Mesenchymal stem cell (in vitro differentiated cells and primary cell): ENCODE data around the gene ATP8B4.

Experiments
- DNase-seq: peaks from one replicate; pipeline ENCODE4 v3.0.0-alpha.2; 2013
- H2AFZ ChIP-seq: one replicate; pipeline ENCODE4 v1.6.1; 2013; ENCODE audit warnings: low read depth, mild to moderate bottlenecking, control low read depth, inconsistent platforms, low read length, moderate library complexity
- H2AK5ac ChIP-seq: 2 replicates; pipeline ENCODE4 v1.6.1; 2013; ENCODE audit warnings: low read length, moderate library complexity, mild to moderate bottlenecking, inconsistent platforms; ENCODE audit not compliant: severe bottlenecking
- H2BK120ac ChIP-seq: one replicate; pipeline ENCODE4 v1.6.1; 2013; ENCODE audit warnings: low read depth, mild to moderate bottlenecking, inconsistent platforms, low read length, moderate library complexity
- H2BK12ac ChIP-seq, 2 experiments: one replicate each; pipeline ENCODE4 v1.6.1; 2013; ENCODE audit warnings: inconsistent platforms in 2 of 2, low read length in 2 of 2, mild to moderate bottlenecking in 2 of 2, moderate library complexity in 2 of 2, control low read depth in 1 of 2
- H2BK15ac ChIP-seq: one replicate; pipeline ENCODE4 v1.6.1; 2013; ENCODE audit warnings: mild to moderate bottlenecking, low read depth, inconsistent platforms; ENCODE audit not compliant: poor library complexity, severe bottlenecking
- H2BK5ac ChIP-seq: 2 replicates; pipeline ENCODE4 v1.6.1; 2013; ENCODE audit warnings: low read depth, mild to moderate bottlenecking, low read length, control low read depth, inconsistent platforms; ENCODE audit not compliant: poor library complexity, severe bottlenecking
- H3K14ac ChIP-seq, 2 experiments: one replicate each; pipeline ENCODE4 v1.6.1; 2013; ENCODE audit warnings: inconsistent platforms in 2 of 2, low read length in 2 of 2, control low read depth in 1 of 2, mild to moderate bottlenecking in 1 of 2, moderate library complexity in 1 of 2
- H3K18ac ChIP-seq, 2 experiments: one replicate each; pipeline ENCODE4 v1.6.1; 2013; ENCODE audit warnings: inconsistent platforms in 2 of 2, low read length in 2 of 2, control low read depth in 1 of 2, low read depth in 1 of 2, mild to moderate bottlenecking in 1 of 2
- H3K23ac ChIP-seq, 2 experiments: one replicate each; pipeline ENCODE4 v1.6.1; 2013; ENCODE audit warnings: inconsistent platforms in 2 of 2, low read length in 2 of 2, mild to moderate bottlenecking in 2 of 2, moderate library complexity in 2 of 2, control low read depth in 1 of 2
- H3K27ac ChIP-seq: 2 replicates; pipeline ENCODE4 v1.5.1; 2013; ENCODE audit warnings: mild to moderate bottlenecking, moderate library complexity, low read length, control low read depth, inconsistent platforms; ENCODE audit not compliant: poor library complexity, severe bottlenecking
- H3K27me3 ChIP-seq, 2 experiments: 2 replicates each; pipeline versions ENCODE4 v1.6.1 to v1.7.0; 2013; ENCODE audit warnings: low read length in 2 of 2, mild to moderate bottlenecking in 2 of 2, moderate library complexity in 2 of 2, control low read depth in 1 of 2, inconsistent platforms in 1 of 2; ENCODE audit not compliant: control insufficient read depth in 1 of 2, insufficient read depth in 1 of 2
- H3K36me3 ChIP-seq, 2 experiments: 2 replicates each; pipeline versions ENCODE4 v1.6.1 to v1.7.0; 2013; ENCODE audit warnings: low read length in 2 of 2, control low read depth in 1 of 2, inconsistent platforms in 1 of 2, low read depth in 1 of 2, mild to moderate bottlenecking in 1 of 2; ENCODE audit not compliant: insufficient read depth in 2 of 2, control insufficient read depth in 1 of 2
- H3K4ac ChIP-seq, 2 experiments: one replicate each; pipeline ENCODE4 v1.6.1; 2013; ENCODE audit warnings: inconsistent platforms in 2 of 2, low read length in 2 of 2, mild to moderate bottlenecking in 2 of 2, moderate library complexity in 2 of 2, control low read depth in 1 of 2, low read depth in 1 of 2
- H3K4me1 ChIP-seq: 2 replicates; pipeline ENCODE4 v1.6.1; 2013; ENCODE audit warnings: low read depth, low read length, control low read depth; ENCODE audit not compliant: control insufficient read depth, insufficient read depth
- H3K4me2 ChIP-seq: 2 replicates; pipeline ENCODE4 v1.6.1; 2013; ENCODE audit warnings: low read length, mild to moderate bottlenecking, inconsistent platforms; ENCODE audit not compliant: poor library complexity, severe bottlenecking
- H3K4me3 ChIP-seq, 2 experiments: 2 replicates each; pipeline versions ENCODE4 v1.5.1 to v1.7.0; 2013; ENCODE audit warnings: low read length in 2 of 2, mild to moderate bottlenecking in 2 of 2, control low read depth in 1 of 2, low read depth in 1 of 2; ENCODE audit not compliant: insufficient read depth in 1 of 2
- H3K79me1 ChIP-seq: replicated peaks from 2 replicates; pipeline ENCODE4 v1.6.1; 2013; ENCODE audit warnings: mild to moderate bottlenecking, control low read depth, low read length, inconsistent platforms; ENCODE audit not compliant: poor library complexity, severe bottlenecking
- H3K9ac ChIP-seq: 2 replicates; pipeline ENCODE4 v1.7.0; 2013; ENCODE audit warnings: mild to moderate bottlenecking, low read length, moderate library complexity
- H3K9me3 ChIP-seq: 2 replicates; pipeline ENCODE4 v1.7.0; 2013; ENCODE audit warnings: mild to moderate bottlenecking, low read length; ENCODE audit not compliant: control insufficient read depth
- H4K8ac ChIP-seq: one replicate; pipeline ENCODE4 v1.6.1; 2013; ENCODE audit warnings: inconsistent platforms, mild to moderate bottlenecking, low read length, moderate library complexity
- H4K91ac ChIP-seq: one replicate; pipeline ENCODE4 v1.6.1; 2013; ENCODE audit warnings: mild to moderate bottlenecking, low read length, inconsistent platforms
- WGBS: methylation state at CpG from one replicate; pipeline ENCODE4 v1.1.7; 2013; ENCODE audit warnings: mixed read lengths; 5-methylcytosine and 5-hydroxymethylcytosine counted together

The ATP8B4 gene

GRCh38 chr15:50055750-50056157 is 63.3 kb downstream of the ATP8B4 start:
- Histone ChIP-seq H3K27me3 (no peaks in the 10 kb centered on the region), H3K4me1 (no peaks in the 10 kb centered on the region), H3K18ac (no peak overlapping the region), H3K27ac (no peak overlapping the region), H2BK120ac (no peak overlapping the region), H2BK5ac (no peak overlapping the region), H3K9ac (peak overlapping the region; percentile 85), H4K8ac (no peak overlapping the region), H3K36me3 (no peaks in the 10 kb centered on the region), H3K4ac (no peak overlapping the region), H2AFZ (no peak overlapping the region), H2BK12ac (peak overlapping the region in 1 of 2 experiments; percentile 27), H3K4me3 (peak overlapping the region in 1 of 2 experiments; percentile 4), H2AK5ac (no peak overlapping the region), H3K9me3 (no peaks in the 10 kb centered on the region), H4K91ac (peak overlapping the region; percentile 5), H3K23ac (no peak overlapping the region), H3K79me1 (no peaks in the 10 kb centered on the region), H3K14ac (no peak overlapping the region), H2BK15ac (no peak overlapping the region), H3K4me2 (no peak overlapping the region)
- DNase-seq, result no peak
- 87% methylated on average over 5 of the region's 5 CpGs for WGBS

DNA sequence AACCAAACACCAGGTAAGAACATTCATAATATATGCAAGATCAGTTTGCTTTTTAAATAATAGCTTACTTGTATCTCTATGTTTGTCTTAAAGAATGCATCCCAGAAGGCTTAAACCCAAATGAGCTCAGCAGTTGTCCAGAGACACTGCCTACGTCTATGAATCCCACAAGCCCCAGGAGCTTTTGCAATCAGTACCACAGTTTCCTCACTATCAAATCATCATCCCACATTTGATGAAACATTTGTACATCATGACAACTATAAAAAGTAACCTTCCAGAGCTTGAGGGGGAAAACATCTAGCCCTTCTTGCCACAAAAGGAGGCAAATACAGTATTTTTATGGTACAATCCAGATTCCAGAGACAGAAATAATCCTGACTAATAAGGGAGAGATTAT is 63.7 kb downstream of the ATP8B4 start:
- H3K9ac ChIP-seq, result peak overlapping the region; percentile 85
- H2BK5ac ChIP-seq, result no peak overlapping the region
- no peak overlapping the region for H4K91ac ChIP-seq
- H2BK12ac ChIP-seq, result no peak overlapping the region
- no peak overlapping the region for H4K8ac ChIP-seq
- H3K4me2 ChIP-seq, result no peak overlapping the region
- no peak overlapping the region for H3K4ac ChIP-seq
- no peak overlapping the region for H3K23ac ChIP-seq
- no peaks in the 10 kb centered on the region for H3K9me3 ChIP-seq
- H2AFZ ChIP-seq, result no peak overlapping the region
- 84% methylated on average over 1 of the region's 1 CpG for WGBS
- H3K4me3 ChIP-seq, result no peak overlapping the region
- peak; percentile 59 for DNase-seq
- H3K36me3 ChIP-seq, result no peaks in the 10 kb centered on the region
- no peaks in the 10 kb centered on the region for H3K27me3 ChIP-seq
- no peak overlapping the region for H2AK5ac ChIP-seq
- no peaks in the 10 kb centered on the region for H3K4me1 ChIP-seq
- H3K27ac ChIP-seq, result no peak overlapping the region
- H3K14ac ChIP-seq, result no peak overlapping the region
- H3K18ac ChIP-seq, result no peak overlapping the region
- no peak overlapping the region for H2BK15ac ChIP-seq
- no peaks in the 10 kb centered on the region for H3K79me1 ChIP-seq
- no peak overlapping the region for H2BK120ac ChIP-seq

DNA sequence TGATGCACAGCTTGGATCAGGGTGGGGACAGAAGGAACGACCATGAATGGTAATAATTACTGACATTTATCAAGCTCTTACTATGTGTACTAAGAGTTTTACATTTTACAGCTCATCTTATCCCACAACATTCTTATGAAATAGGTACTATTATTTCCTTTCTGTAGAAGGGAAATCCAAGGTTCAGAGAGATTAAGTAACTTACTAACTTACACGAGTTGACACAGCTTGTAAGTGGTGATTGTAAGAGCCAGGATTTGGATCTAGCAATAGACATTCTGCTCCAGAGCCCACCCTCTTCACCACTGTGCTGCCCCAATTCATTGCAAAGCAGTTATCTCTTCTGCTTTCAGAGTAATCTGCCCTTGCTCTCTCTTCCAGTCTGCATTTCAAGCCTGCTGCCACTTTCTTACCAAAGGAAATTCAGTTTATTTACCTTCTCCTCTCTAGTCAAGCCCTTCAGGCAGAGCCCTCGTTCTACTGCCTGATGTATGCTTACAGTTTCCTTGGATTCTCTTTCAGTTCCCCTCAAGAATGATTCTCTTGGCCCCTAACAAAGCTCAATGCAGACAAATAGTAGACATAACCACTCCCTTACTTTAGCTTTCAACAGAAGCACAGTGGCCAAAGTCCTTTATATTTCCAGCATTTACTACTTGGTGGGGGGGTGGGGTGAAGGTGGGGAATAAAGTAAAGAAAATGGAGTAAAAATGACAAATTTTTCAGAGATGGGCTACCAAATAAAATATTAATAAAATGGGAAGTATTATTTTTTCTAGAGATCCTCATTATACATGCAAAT is 65.8 kb downstream of the ATP8B4 start:
- Histone ChIP-seq H3K14ac (no peak overlapping the region), H3K27me3 (no peaks in the 10 kb centered on the region), H3K79me1 (no peaks in the 10 kb centered on the region), H2BK120ac (no peak overlapping the region), H3K4ac (no peak overlapping the region), H2AK5ac (no peak overlapping the region), H3K9me3 (no peaks in the 10 kb centered on the region), H3K23ac (no peak overlapping the region), H2AFZ (no peak overlapping the region), H3K4me3 (no peak overlapping the region), H4K91ac (no peak overlapping the region), H3K18ac (no peak overlapping the region), H4K8ac (no peak overlapping the region), H3K4me1 (no peaks in the 10 kb centered on the region), H2BK12ac (peak overlapping the region in 1 of 2 experiments; percentile 24), H3K27ac (no peak overlapping the region), H3K4me2 (no peak overlapping the region), H2BK15ac (no peak overlapping the region), H2BK5ac (no peak overlapping the region), H3K36me3 (no peaks in the 10 kb centered on the region), H3K9ac (peak overlapping the region; percentile 85)
- DNase-seq, result no peak
- WGBS, result 61% methylated on average over 2 of the region's 3 CpGs

DNA sequence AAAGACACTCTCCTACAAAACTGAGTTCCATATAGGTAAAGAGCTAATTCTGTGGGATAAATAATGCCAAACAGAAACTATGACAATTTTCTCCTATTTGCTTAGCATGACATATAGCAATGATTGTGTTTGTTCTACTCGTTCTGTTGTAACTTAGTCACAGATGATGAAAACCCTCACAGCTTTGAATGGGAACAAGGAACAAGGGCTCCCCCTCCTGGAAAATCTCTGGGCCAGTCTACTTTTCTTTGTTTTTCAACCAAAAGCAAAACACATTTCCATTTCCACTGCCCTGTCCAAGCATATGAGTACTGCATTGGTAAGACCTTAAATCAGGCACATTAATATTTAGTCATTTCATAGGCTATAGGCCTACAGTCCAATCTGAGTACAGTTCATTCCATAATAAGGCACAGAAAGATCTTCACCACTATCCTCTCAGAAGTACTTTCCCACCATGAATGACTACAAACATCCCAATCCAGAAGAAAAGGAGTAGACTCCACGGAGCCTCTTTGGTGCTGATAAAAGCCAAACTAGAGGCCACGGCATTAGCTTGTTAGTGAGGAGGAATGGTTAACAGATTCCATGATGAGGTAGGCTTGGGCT is 67.1 kb downstream of the ATP8B4 start:
- no peak overlapping the region for H3K23ac ChIP-seq
- peak overlapping the region; percentile 6 for H4K91ac ChIP-seq
- peak; percentile 88 for DNase-seq
- no peaks in the 10 kb centered on the region for H3K9me3 ChIP-seq
- H2AK5ac ChIP-seq, result no peak overlapping the region
- no peaks in the 10 kb centered on the region for H3K79me1 ChIP-seq
- no peak overlapping the region for H2BK120ac ChIP-seq
- H3K9ac ChIP-seq, result peak overlapping the region; percentile 85
- H3K4me3 ChIP-seq, result no peak overlapping the region
- H2BK5ac ChIP-seq, result no peak overlapping the region
- H3K18ac ChIP-seq, result peak overlapping the region; percentile 25 to 37
- 36% methylated on average over 3 of the region's 3 CpGs for WGBS
- no peak overlapping the region for H2AFZ ChIP-seq
- H2BK15ac ChIP-seq, result no peak overlapping the region
- no peak overlapping the region for H3K14ac ChIP-seq
- H3K27me3 ChIP-seq, result no peaks in the 10 kb centered on the region
- H3K36me3 ChIP-seq, result no peaks in the 10 kb centered on the region
- H2BK12ac ChIP-seq, result peak overlapping the region; percentile 57 to 69
- H3K27ac ChIP-seq, result no peak overlapping the region
- H3K4me2 ChIP-seq, result no peak overlapping the region
- no peaks in the 10 kb centered on the region for H3K4me1 ChIP-seq
- peak overlapping the region in 1 of 2 experiments; percentile 60 for H3K4ac ChIP-seq
- peak overlapping the region; percentile 3 for H4K8ac ChIP-seq
